HepG2 (cell line): ENCODE data around the gene LST1. TPM values are rescaled to one million over a fixed set of nuclear protein-coding genes. Genes with fewer than 3 reads are reported as not detected.

ENCODE experiments used
- AGO1 ChIP-seq: fragments of 200-400 bp; formaldehyde crosslinking; IDR thresholded peaks from 2 replicates; pipeline ENCODE4 v1.6.1; 2017; ENCODE audit warnings: mild to moderate bottlenecking, low read depth, low read length, moderate library complexity; ENCODE audit not compliant: poor library complexity, severe bottlenecking
- AHR ChIP-seq: IDR thresholded peaks from 2 replicates; pipeline ENCODE4 v1.6.1; 2018; ENCODE audit warnings: missing genetic modification reagents, missing compliant biosample characterization
- CEBPG ChIP-seq: IDR thresholded peaks from 2 replicates; pipeline ENCODE4 v1.6.1; 2016
- CHD2 ChIP-seq: IDR thresholded peaks from 2 replicates; pipeline ENCODE4 v1.6.1; 2011; ENCODE audit warnings: low read depth, low read length, improper control_type of control experiment
- FOXA1 ChIP-seq, 2 experiments: fragments of 450-650 bp in 1 of 2; sonication (generic) in 1 of 2; formaldehyde crosslinking in 1 of 2; IDR thresholded peaks; 2 replicates each; pipeline versions ENCODE4 v1.4.0 to v1.6.1; 2016 to 2020; ENCODE audit warnings: missing genetic modification reagents in 1 of 2
- HDAC6 ChIP-seq: fragments of 200-600 bp; sonication (generic); IDR thresholded peaks from 2 replicates; pipeline ENCODE4 v1.7.0; 2017; ENCODE audit warnings: mild to moderate bottlenecking, antibody characterized with exemption, low read length, low read depth
- PAF1 ChIP-seq: IDR thresholded peaks from 2 replicates; pipeline ENCODE4 v1.6.1; 2016; ENCODE audit warnings: missing genetic modification reagents, missing compliant biosample characterization
- PHF20 ChIP-seq: sonication (generic); formaldehyde crosslinking; IDR thresholded peaks from 2 replicates; pipeline ENCODE4 v1.5.0; 2020; ENCODE audit warnings: mild to moderate bottlenecking, missing genetic modification reagents
- ZFAT ChIP-seq: sonication (generic); formaldehyde crosslinking; conservative IDR thresholded peaks from 2 replicates; pipeline ENCODE4 v1.8.1; 2023; ENCODE audit warnings: missing genetic modification reagents, inconsistent platforms
- ZNF12 ChIP-seq: sonication (generic); formaldehyde crosslinking; IDR thresholded peaks from 2 replicates; pipeline ENCODE4 v1.5.0; 2020; ENCODE audit warnings: missing genetic modification reagents
- ZNF256 ChIP-seq: sonication (generic); formaldehyde crosslinking; conservative IDR thresholded peaks from 2 replicates; pipeline ENCODE4 v1.4.0; 2020; ENCODE audit warnings: missing genetic modification reagents
- ZNF570 ChIP-seq: sonication (generic); formaldehyde crosslinking; IDR thresholded peaks from 2 replicates; pipeline ENCODE4 v1.4.0; 2020; ENCODE audit warnings: mild to moderate bottlenecking, missing genetic modification reagents, borderline replicate concordance
- ZNF772 ChIP-seq: sonication (generic); formaldehyde crosslinking; IDR thresholded peaks from 2 replicates; pipeline ENCODE4 v1.5.0; 2020; ENCODE audit warnings: mild to moderate bottlenecking, missing genetic modification reagents
- ZNF781 ChIP-seq: sonication (generic); formaldehyde crosslinking; IDR thresholded peaks from 2 replicates; pipeline ENCODE4 v1.5.1; 2020; ENCODE audit warnings: borderline replicate concordance, mild to moderate bottlenecking, missing genetic modification reagents; ENCODE audit errors: not compliant biosample characterization
- polyA plus RNA-seq, 8 experiments: library from polyadenylated mRNA; depleted of rRNA in 3 of 8; stranded (reverse) in 7 of 8; unstranded in 1 of 8; fragments of >200 nt; fragmentation: Illumina TruSeq in 4 of 8; extraction: Trizol in 4 of 8; gene quantifications; 2 replicates each; pipeline versions ENCODE4 v1.2.1 to v1.2.3, GENCODE V29; 2011 to 2016; ENCODE audit warnings: low read depth in 4 of 8, missing spikeins in 1 of 8, mixed read lengths in 1 of 8; ENCODE audit not compliant: insufficient read depth in 1 of 8
- total RNA-seq, 5 experiments: library from RNA; depleted of rRNA; stranded (reverse); fragments of >200 nt; fragmentation: Illumina TruSeq; extraction: Trizol; gene quantifications; 2 replicates each; pipeline ENCODE4 v1.2.3, GENCODE V29; 2016; ENCODE audit warnings: low read depth in 1 of 5
- TF ChIP-seq, protein P1 (sequence below): sonication (generic); formaldehyde crosslinking; IDR thresholded peaks from 2 replicates; pipeline ENCODE4 v1.8.0; 2022; ENCODE audit warnings: mild to moderate bottlenecking, missing genetic modification reagents; ENCODE audit not compliant: insufficient replicate concordance
- TF ChIP-seq, protein P2 (sequence below): IDR thresholded peaks from 2 replicates; pipeline ENCODE4 v1.4.0; 2020; ENCODE audit warnings: mild to moderate bottlenecking, missing genetic modification reagents
- TF ChIP-seq, protein P3 (sequence below): sonication (generic); formaldehyde crosslinking; IDR thresholded peaks from 2 replicates; pipeline ENCODE4; 2020; ENCODE audit warnings: missing genetic modification reagents, mild to moderate bottlenecking, borderline replicate concordance

LST1 gene
- total and polyA plus RNA-seq, 2 of the 13 experiments (the other 11 are each of a cell fraction or from before 2014, with no cell fraction given) = not detected

DNA sequence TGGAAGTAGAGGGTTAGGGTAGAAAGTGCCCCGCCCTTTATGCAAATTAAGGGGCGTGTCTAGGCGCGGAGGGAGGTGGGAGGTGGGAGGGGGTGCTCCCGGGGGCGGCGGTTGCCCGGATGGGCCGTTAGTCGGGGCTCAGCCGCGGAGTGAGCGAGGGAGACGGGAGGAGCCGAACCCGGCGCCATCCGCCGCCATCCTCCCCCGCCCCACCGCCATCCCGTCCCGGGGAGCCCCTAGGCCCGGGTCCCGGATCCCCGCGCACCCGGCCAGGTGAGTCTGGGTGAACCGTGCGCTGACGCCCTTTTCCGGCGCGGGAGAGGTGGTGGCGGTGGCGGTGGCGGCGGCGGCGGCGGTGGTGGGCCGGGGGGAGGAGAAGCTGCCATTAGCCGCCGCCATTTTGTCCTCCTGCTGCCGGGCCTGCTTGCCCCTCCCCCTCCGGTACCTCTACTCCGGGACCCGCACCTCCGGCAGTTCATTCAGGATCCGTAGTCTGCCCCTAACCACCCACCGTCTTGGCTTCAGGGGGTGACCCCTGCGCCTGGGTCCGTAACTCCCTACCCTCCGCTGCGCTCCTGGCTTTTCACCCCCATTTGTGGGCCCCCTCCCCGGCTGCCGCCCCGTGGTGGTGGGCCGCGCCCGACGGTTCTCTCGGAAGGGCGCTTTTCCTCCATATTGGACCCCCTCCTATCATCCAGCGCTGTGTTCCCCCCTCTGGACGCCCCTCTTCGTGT lies 34.7 kb downstream of the LST1 start, which contains the start of gene PRRC2A (continued):
- TF ChIP-seq, protein P1, sequence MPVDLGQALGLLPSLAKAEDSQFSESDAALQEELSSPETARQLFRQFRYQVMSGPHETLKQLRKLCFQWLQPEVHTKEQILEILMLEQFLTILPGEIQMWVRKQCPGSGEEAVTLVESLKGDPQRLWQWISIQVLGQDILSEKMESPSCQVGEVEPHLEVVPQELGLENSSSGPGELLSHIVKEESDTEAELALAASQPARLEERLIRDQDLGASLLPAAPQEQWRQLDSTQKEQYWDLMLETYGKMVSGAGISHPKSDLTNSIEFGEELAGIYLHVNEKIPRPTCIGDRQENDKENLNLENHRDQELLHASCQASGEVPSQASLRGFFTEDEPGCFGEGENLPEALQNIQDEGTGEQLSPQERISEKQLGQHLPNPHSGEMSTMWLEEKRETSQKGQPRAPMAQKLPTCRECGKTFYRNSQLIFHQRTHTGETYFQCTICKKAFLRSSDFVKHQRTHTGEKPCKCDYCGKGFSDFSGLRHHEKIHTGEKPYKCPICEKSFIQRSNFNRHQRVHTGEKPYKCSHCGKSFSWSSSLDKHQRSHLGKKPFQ (CRISPR knock-in tag) = no peak
- TF ChIP-seq ZNF570 (CRISPR knock-in tag) = no peak
- TF ChIP-seq ZNF781 (CRISPR knock-in tag) = no peak
- peak; percentile 77; the same call in 1 of the 2 replicates for TF ChIP-seq ZNF772
- TF ChIP-seq, protein P2, sequence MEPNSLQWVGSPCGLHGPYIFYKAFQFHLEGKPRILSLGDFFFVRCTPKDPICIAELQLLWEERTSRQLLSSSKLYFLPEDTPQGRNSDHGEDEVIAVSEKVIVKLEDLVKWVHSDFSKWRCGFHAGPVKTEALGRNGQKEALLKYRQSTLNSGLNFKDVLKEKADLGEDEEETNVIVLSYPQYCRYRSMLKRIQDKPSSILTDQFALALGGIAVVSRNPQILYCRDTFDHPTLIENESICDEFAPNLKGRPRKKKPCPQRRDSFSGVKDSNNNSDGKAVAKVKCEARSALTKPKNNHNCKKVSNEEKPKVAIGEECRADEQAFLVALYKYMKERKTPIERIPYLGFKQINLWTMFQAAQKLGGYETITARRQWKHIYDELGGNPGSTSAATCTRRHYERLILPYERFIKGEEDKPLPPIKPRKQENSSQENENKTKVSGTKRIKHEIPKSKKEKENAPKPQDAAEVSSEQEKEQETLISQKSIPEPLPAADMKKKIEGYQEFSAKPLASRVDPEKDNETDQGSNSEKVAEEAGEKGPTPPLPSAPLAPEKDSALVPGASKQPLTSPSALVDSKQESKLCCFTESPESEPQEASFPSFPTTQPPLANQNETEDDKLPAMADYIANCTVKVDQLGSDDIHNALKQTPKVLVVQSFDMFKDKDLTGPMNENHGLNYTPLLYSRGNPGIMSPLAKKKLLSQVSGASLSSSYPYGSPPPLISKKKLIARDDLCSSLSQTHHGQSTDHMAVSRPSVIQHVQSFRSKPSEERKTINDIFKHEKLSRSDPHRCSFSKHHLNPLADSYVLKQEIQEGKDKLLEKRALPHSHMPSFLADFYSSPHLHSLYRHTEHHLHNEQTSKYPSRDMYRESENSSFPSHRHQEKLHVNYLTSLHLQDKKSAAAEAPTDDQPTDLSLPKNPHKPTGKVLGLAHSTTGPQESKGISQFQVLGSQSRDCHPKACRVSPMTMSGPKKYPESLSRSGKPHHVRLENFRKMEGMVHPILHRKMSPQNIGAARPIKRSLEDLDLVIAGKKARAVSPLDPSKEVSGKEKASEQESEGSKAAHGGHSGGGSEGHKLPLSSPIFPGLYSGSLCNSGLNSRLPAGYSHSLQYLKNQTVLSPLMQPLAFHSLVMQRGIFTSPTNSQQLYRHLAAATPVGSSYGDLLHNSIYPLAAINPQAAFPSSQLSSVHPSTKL (CRISPR knock-in tag) = peak; percentile 55
- no peak for TF ChIP-seq HDAC6
- TF ChIP-seq ZNF256 (CRISPR knock-in tag) = no peak
- no peak for TF ChIP-seq PAF1 (CRISPR knock-in tag)
- no peak for TF ChIP-seq ZFAT (CRISPR knock-in tag)
- TF ChIP-seq, protein P3, sequence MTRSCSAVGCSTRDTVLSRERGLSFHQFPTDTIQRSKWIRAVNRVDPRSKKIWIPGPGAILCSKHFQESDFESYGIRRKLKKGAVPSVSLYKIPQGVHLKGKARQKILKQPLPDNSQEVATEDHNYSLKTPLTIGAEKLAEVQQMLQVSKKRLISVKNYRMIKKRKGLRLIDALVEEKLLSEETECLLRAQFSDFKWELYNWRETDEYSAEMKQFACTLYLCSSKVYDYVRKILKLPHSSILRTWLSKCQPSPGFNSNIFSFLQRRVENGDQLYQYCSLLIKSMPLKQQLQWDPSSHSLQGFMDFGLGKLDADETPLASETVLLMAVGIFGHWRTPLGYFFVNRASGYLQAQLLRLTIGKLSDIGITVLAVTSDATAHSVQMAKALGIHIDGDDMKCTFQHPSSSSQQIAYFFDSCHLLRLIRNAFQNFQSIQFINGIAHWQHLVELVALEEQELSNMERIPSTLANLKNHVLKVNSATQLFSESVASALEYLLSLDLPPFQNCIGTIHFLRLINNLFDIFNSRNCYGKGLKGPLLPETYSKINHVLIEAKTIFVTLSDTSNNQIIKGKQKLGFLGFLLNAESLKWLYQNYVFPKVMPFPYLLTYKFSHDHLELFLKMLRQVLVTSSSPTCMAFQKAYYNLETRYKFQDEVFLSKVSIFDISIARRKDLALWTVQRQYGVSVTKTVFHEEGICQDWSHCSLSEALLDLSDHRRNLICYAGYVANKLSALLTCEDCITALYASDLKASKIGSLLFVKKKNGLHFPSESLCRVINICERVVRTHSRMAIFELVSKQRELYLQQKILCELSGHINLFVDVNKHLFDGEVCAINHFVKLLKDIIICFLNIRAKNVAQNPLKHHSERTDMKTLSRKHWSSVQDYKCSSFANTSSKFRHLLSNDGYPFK (CRISPR knock-in tag) = peak; percentile 96
- TF ChIP-seq FOXA1 (IDR thresholded peaks at IDR 0.05) = no peak
- TF ChIP-seq FOXA1 (CRISPR knock-in tag; IDR thresholded peaks at IDR 0.05) = no peak
- TF ChIP-seq AHR (CRISPR knock-in tag) = 0 out of 2 replicates have a peak, but pooled peaks have one; percentile 70
- no peak for TF ChIP-seq CEBPG (CRISPR knock-in tag)
- TF ChIP-seq ZNF12 (CRISPR knock-in tag) = peak; percentile 28; the same call in 1 of the 2 replicates
- TF ChIP-seq AGO1 = no peak
- no peak; the same call in 1 of the 2 replicates for TF ChIP-seq PHF20 (CRISPR knock-in tag)
- no peak; the same call in 1 of the 2 replicates for TF ChIP-seq CHD2
